GM23248 (cell line): ENCODE results near the gene LRRC53.

Experiments used
- EZH2 ChIP-seq: fragments of 200-600 bp; sonication (generic); IDR thresholded peaks from 2 replicates; pipeline ENCODE4 v1.6.1; 2018; ENCODE audit warnings: antibody characterized with exemption, mild to moderate bottlenecking; ENCODE audit not compliant: insufficient read depth, poor library complexity, severe bottlenecking
- EZH2phosphoT487 ChIP-seq: fragments of 200-600 bp; sonication (generic); IDR thresholded peaks from 2 replicates; pipeline ENCODE4 v1.6.1; 2018; ENCODE audit warnings: antibody characterized with exemption, moderate library complexity, mild to moderate bottlenecking, low read depth; ENCODE audit not compliant: insufficient read depth

- no peak for TF ChIP-seq EZH2
- TF ChIP-seq EZH2phosphoT487 = no peak
Observed at GRCh38 chr1:74474585-74474984, 37.8 kb downstream of the LRRC53 start.
